Germinal center (tissue), 1 donor: ENCODE results near the gene GRAMD2A.

Source experiments
- DNase-seq: peaks from one replicate; pipeline ENCODE4 v3.0.0; 2012; ENCODE audit warnings: mixed read lengths, low spot score

Gene GRAMD2A

GRCh38 chr15:72167445-72167844 lies 30.1 kb downstream of the GRAMD2A start:
- no peak for DNase-seq

- no peak for DNase-seq
Measured at GRCh38 chr15:72166716-72167417, 30.7 kb downstream of the GRAMD2A start.

GRCh38 chr15:72163719-72164118 lies 33.9 kb downstream of the GRAMD2A start:
- no peak for DNase-seq

GRCh38 chr15:72162569-72162968 lies 35.0 kb downstream of the GRAMD2A start:
- no peak for DNase-seq

GRCh38 chr15:72161361-72162132 lies 36.0 kb downstream of the GRAMD2A start:
- no peak for DNase-seq

- no peak for DNase-seq
Measured at GRCh38 chr15:72160696-72161245, 36.8 kb downstream of the GRAMD2A start.

- no peak for DNase-seq
Measured at GRCh38 chr15:72156928-72157327, 40.7 kb downstream of the GRAMD2A start.

GRCh38 chr15:72155635-72156616 lies 41.7 kb downstream of the GRAMD2A start:
- peak; percentile 74 for DNase-seq

GRCh38 chr15:72155003-72155621 lies 42.5 kb downstream of the GRAMD2A start:
- DNase-seq: no peak

- no peak for DNase-seq
Measured at GRCh38 chr15:72154316-72154715, 43.3 kb downstream of the GRAMD2A start.

GRCh38 chr15:72153269-72154000 lies 44.2 kb downstream of the GRAMD2A start:
- no peak for DNase-seq

- DNase-seq: no peak
Measured at GRCh38 chr15:72147418-72147817, 50.2 kb downstream of the GRAMD2A start.

- no peak for DNase-seq
Measured at GRCh38 chr15:72146934-72147333, 50.7 kb downstream of the GRAMD2A start.

GRCh38 chr15:72146221-72146620 lies 51.4 kb downstream of the GRAMD2A start:
- DNase-seq: no peak

- peak; percentile 60 for DNase-seq
Measured at GRCh38 chr15:72141171-72142084, 56.2 kb downstream of the GRAMD2A start.

GRCh38 chr15:72140088-72140487 lies 57.5 kb downstream of the GRAMD2A start:
- no peak for DNase-seq

- DNase-seq: no peak
Measured at GRCh38 chr15:72139667-72140066, 57.9 kb downstream of the GRAMD2A start.

GRCh38 chr15:72136170-72137051 lies 61.2 kb downstream of the GRAMD2A start:
- DNase-seq: no peak

GRCh38 chr15:72135719-72136118 lies 61.9 kb downstream of the GRAMD2A start:
- DNase-seq: no peak
